Loucy (cell line): ENCODE results near the gene LINC00237.

ENCODE experiments used
- H2AFZ ChIP-seq: fragments of 200-600 bp; sonication (generic); 2 replicates; pipeline ENCODE4 v1.6.0; 2016; ENCODE audit warnings: antibody characterized with exemption, mild to moderate bottlenecking, low read length, moderate library complexity
- H3F3A ChIP-seq: fragments of 200-600 bp; 2 replicates; pipeline ENCODE4 v1.6.0; 2016; ENCODE audit warnings: antibody characterized with exemption, low read depth, mild to moderate bottlenecking
- H3K27me3 ChIP-seq: fragments of 200-600 bp; sonication (generic); 2 replicates; pipeline ENCODE4 v1.6.1; 2014; ENCODE audit warnings: low read length, mild to moderate bottlenecking; ENCODE audit not compliant: insufficient read depth, poor library complexity, severe bottlenecking
- H3K36me3 ChIP-seq: fragments of 200-600 bp; sonication (generic); 2 replicates; pipeline ENCODE4 v1.6.1; 2016; ENCODE audit warnings: low read length; ENCODE audit not compliant: insufficient read depth
- H3K4me1 ChIP-seq: fragments of 200-600 bp; sonication (generic); 2 replicates; pipeline ENCODE4 v1.5.1; 2014; ENCODE audit warnings: low read length, mild to moderate bottlenecking; ENCODE audit not compliant: insufficient read depth, poor library complexity, severe bottlenecking
- H3K4me2 ChIP-seq: fragments of 200-600 bp; sonication (generic); 2 replicates; pipeline ENCODE4 v1.6.0; 2014; ENCODE audit warnings: antibody characterized with exemption, low read length, low read depth, mild to moderate bottlenecking; ENCODE audit not compliant: poor library complexity, severe bottlenecking
- H3K4me3 ChIP-seq: fragments of 200-600 bp; sonication (generic); 2 replicates; pipeline ENCODE4 v1.5.1; 2014; ENCODE audit warnings: low read length, mild to moderate bottlenecking, mixed read lengths; ENCODE audit not compliant: poor library complexity, severe bottlenecking
- H3K79me2 ChIP-seq: fragments of 200-600 bp; sonication (generic); 2 replicates; pipeline ENCODE4 v1.6.1; 2014; ENCODE audit warnings: low read length; ENCODE audit not compliant: insufficient read depth
- H3K9ac ChIP-seq: fragments of 200-600 bp; sonication (generic); 2 replicates; pipeline ENCODE4 v1.6.0; 2014; ENCODE audit warnings: mild to moderate bottlenecking, low read depth, low read length, moderate library complexity; ENCODE audit not compliant: poor library complexity, severe bottlenecking
- H3K9me2 ChIP-seq: fragments of 200-600 bp; sonication (generic); replicated peaks from 2 replicates; pipeline ENCODE4 v1.6.1; 2016; ENCODE audit warnings: low read depth, low read length, mixed read lengths
- H3K9me3 ChIP-seq: fragments of 200-600 bp; sonication (generic); 2 replicates; pipeline ENCODE4 v1.6.1; 2014; ENCODE audit warnings: mild to moderate bottlenecking, antibody characterized with exemption, low read length, low read depth; ENCODE audit not compliant: insufficient read depth
- H4K20me1 ChIP-seq: fragments of 200-600 bp; sonication (generic); 2 replicates; pipeline ENCODE4 v1.6.0; 2014; ENCODE audit warnings: antibody characterized with exemption, low read length, mild to moderate bottlenecking; ENCODE audit not compliant: insufficient read depth, poor library complexity, severe bottlenecking
- CTCF ChIP-seq: fragments of 200-600 bp; sonication (generic); conservative IDR thresholded peaks from 2 replicates; pipeline ENCODE4 v1.5.1; 2014; ENCODE audit warnings: mild to moderate bottlenecking, antibody characterized with exemption, low read length
- EZH2phosphoT487 ChIP-seq: fragments of 200-600 bp; IDR thresholded peaks from 2 replicates; pipeline ENCODE4 v1.6.1; 2018; ENCODE audit warnings: antibody characterized with exemption, mild to moderate bottlenecking, moderate library complexity, borderline replicate concordance

LINC00237 gene

GRCh38 chr20:21046413-21047070 is 59.6 kb downstream of the LINC00237 start:
- Histone ChIP-seq H3F3A (no peaks in the 10 kb centered on the region), H3K4me3 (no peak overlapping the region), H3K4me2 (no peak overlapping the region), H3K36me3 (no peaks in the 10 kb centered on the region), H4K20me1 (no peaks in the 10 kb centered on the region), H3K9ac (no peak overlapping the region), H3K79me2 (no peaks in the 10 kb centered on the region), H3K9me3 (no peaks in the 10 kb centered on the region), H3K9me2 (no peaks in the 10 kb centered on the region), H3K4me1 (no peaks in the 10 kb centered on the region), H3K27me3 (no peaks in the 10 kb centered on the region), H2AFZ (no peak overlapping the region)
- TF ChIP-seq CTCF: no peak
- no peak for TF ChIP-seq EZH2phosphoT487
